Large intestine (tissue), 3 donors: Measurements from ENCODE around the gene SRGAP2C. TPM values are rescaled to one million over a fixed set of nuclear protein-coding genes. Genes with fewer than 3 reads are reported as not detected.
"Not testable (repeated sequence)": the region's sequence is repeated elsewhere in the genome, so short reads cannot be mapped to it uniquely, and the experiment has no call there.

Source experiments
- DNase-seq, 2 donors: peaks; one replicate each; pipeline versions ENCODE4 v3.0.0 to v3.0.0-alpha.2; 2013
- H3K27ac ChIP-seq: one replicate; pipeline ENCODE4 v1.5.1; 2013; ENCODE audit warnings: low read length
- H3K27me3 ChIP-seq: 2 replicates; pipeline ENCODE4 v1.6.1; 2013; ENCODE audit warnings: low read length; ENCODE audit not compliant: control insufficient read depth, insufficient read depth
- H3K36me3 ChIP-seq: 2 replicates; pipeline ENCODE4 v1.6.1; 2013; ENCODE audit warnings: low read length; ENCODE audit not compliant: control insufficient read depth, insufficient read depth
- H3K4me1 ChIP-seq: one replicate; pipeline ENCODE4 v1.6.1; 2013; ENCODE audit warnings: low read length; ENCODE audit not compliant: control insufficient read depth, insufficient read depth
- H3K4me3 ChIP-seq: one replicate; pipeline ENCODE4 v1.5.1; 2013; ENCODE audit warnings: low read length
- H3K9me3 ChIP-seq: one replicate; pipeline ENCODE4 v1.6.1; 2013; ENCODE audit warnings: mild to moderate bottlenecking, low read depth, low read length, moderate library complexity; ENCODE audit not compliant: control insufficient read depth
- WGBS: methylation state at CpG from one replicate; pipeline ENCODE4 v1.1.5; 2013; ENCODE audit warnings: low lambda C conversion rate; ENCODE audit not compliant: insufficient coverage; 5-methylcytosine and 5-hydroxymethylcytosine counted together
- polyA plus RNA-seq: library from polyadenylated mRNA; unstranded; fragments of 120-200 nt; gene quantifications from one replicate; pipeline ENCODE4 v1.2.1, GENCODE V29; 2013

Gene SRGAP2C
- polyA plus RNA-seq, 1 donor, result 6.6 TPM

- not testable (repeated sequence) for H3K9me3 ChIP-seq, H3K4me1 ChIP-seq, DNase-seq, H3K36me3 ChIP-seq, H3K27me3 ChIP-seq, H3K4me3 ChIP-seq, H3K27ac ChIP-seq
- WGBS, result no CpG with 5 or more reads among the region's 2 CpGs
Observed at GRCh38 chr1:121258134-121258533, 73.4 kb downstream of the SRGAP2C start.

DNA sequence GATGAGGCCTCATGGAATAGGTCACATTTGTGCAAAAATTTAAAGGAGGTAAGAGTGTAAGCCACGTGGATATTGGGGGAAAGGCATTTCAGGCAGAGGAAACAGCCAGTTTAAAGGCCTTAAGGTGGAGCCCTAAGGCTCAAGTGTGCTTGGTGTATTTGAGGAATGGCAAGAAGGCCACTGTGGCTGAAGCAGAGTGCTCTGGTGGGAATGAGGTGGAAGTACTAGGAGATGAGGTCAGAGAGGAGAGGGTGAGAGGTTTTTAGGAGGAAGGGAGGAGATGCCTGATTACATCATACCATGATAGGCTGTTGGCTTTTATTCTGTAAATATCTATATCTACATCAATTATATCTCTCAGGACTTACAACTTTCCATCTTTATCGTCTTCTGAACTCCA lies 75.4 kb downstream of the SRGAP2C start:
- H3K27me3 ChIP-seq, H3K4me1 ChIP-seq, H3K27ac ChIP-seq, H3K9me3 ChIP-seq, H3K4me3 ChIP-seq, H3K36me3 ChIP-seq, DNase-seq: not testable (repeated sequence)
- WGBS, result no CpG with 5 or more reads among the region's 2 CpGs

DNA sequence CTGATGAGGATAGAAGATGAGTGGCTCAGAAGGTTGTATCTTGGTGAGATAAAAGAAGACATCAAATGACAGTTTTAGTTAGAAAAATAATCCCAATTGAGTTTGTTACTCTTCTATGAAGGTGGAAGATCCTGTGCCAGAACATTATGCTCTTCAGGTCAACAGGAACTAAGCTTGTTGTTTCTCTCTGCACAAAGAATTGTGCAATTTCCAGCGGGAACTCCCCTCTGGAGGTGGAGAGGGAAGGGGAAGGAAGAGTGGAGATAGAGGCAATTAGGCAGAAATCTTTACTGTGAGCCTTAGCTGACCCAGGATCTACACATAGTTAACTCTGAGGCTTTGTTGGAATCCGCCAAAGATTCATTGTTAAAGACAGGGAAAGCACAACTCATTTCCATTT lies 77.4 kb downstream of the SRGAP2C start:
- no CpG with 5 or more reads among the region's 2 CpGs for WGBS
- H3K36me3 ChIP-seq, H3K9me3 ChIP-seq, H3K4me3 ChIP-seq, H3K27ac ChIP-seq, H3K27me3 ChIP-seq, H3K4me1 ChIP-seq, DNase-seq: not testable (repeated sequence)

GRCh38 chr1:121263789-121264244 lies 79.0 kb downstream of the SRGAP2C start:
- no CpG with 5 or more reads among the region's 1 CpG for WGBS
- not testable (repeated sequence) for H3K27me3 ChIP-seq, H3K4me1 ChIP-seq, H3K4me3 ChIP-seq, H3K27ac ChIP-seq, H3K9me3 ChIP-seq, DNase-seq, H3K36me3 ChIP-seq

DNA sequence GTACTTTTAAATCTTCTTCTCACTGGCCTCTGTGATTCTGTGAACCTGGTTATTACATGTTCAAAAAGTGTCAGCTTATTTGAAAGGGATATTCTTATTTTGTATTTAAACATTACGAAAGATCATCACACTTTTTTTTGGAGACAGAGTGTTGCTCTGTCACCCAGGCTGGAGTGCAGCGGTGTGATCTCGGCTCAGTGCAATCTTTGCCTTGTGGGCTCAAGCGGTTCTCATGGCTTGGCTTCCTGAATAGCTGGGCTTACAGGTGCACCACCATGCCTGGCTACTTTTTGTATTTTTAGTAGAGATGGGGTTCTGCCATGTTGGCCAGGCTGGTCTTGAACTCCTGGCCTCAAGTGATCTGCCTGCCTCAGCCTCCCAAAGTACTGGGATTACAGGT lies 82.3 kb downstream of the SRGAP2C start:
- H3K27ac ChIP-seq, H3K9me3 ChIP-seq, H3K27me3 ChIP-seq, H3K36me3 ChIP-seq, H3K4me3 ChIP-seq, DNase-seq, H3K4me1 ChIP-seq: not testable (repeated sequence)
- no CpG with 5 or more reads among the region's 4 CpGs for WGBS

GRCh38 chr1:121269309-121269708 lies 84.5 kb downstream of the SRGAP2C start:
- H3K36me3 ChIP-seq, H3K9me3 ChIP-seq, DNase-seq, H3K27me3 ChIP-seq, H3K4me3 ChIP-seq, H3K27ac ChIP-seq, H3K4me1 ChIP-seq: not testable (repeated sequence)
- no CpG with 5 or more reads among the region's 1 CpG for WGBS

DNA sequence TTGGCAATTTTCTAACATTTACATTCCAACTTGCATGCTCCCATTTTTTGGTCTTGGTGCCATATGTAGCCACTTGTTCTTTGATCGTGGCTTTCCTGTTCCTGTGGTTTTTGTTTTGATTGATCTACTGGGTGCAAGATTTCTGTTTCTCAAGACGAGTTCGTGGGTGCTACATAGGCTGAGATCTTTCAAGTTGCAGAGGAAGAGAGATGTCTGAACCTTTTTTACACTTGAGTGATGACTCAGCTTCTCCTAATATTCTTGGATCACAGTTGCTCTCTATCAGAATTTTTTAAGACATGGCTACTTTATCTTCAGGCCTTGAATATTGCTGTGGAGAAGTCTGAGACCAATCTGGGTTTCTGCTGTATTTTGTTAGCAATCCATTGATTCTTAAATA lies 85.2 kb downstream of the SRGAP2C start:
- DNase-seq, H3K27ac ChIP-seq, H3K27me3 ChIP-seq, H3K4me1 ChIP-seq, H3K9me3 ChIP-seq, H3K36me3 ChIP-seq, H3K4me3 ChIP-seq: not testable (repeated sequence)
- WGBS, result no CpG with 5 or more reads among the region's 3 CpGs

GRCh38 chr1:121271143-121271715 lies 86.5 kb downstream of the SRGAP2C start:
- no CpG with 5 or more reads among the region's 4 CpGs for WGBS
- not testable (repeated sequence) for H3K27ac ChIP-seq, H3K4me1 ChIP-seq, H3K9me3 ChIP-seq, H3K27me3 ChIP-seq, DNase-seq, H3K36me3 ChIP-seq, H3K4me3 ChIP-seq

GRCh38 chr1:121275435-121275834 lies 90.7 kb downstream of the SRGAP2C start:
- not testable (repeated sequence) for H3K4me1 ChIP-seq, DNase-seq, H3K9me3 ChIP-seq, H3K27ac ChIP-seq, H3K4me3 ChIP-seq, H3K27me3 ChIP-seq, H3K36me3 ChIP-seq
- WGBS, result no CpG with 5 or more reads among the region's 2 CpGs

DNA sequence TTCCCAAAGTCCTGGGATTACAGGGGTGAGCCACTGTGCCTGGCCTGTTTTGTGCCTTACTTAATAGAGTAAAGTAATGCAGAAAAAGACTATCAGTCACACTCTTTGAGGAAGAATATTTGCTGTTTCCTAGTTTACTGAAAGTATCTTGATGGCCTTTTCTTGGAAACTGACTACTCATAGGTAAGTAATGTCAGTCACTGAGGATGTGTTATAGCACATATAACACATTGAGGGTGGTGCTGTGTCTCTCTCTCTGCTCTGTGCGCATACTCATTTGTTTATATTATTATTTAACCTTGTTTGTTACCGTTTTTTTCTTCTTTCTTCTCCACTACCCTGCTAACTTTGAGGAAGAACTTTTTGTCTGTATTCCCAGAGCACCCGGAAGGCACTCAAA lies 93.4 kb downstream of the SRGAP2C start:
- not testable (repeated sequence) for H3K4me1 ChIP-seq, H3K27me3 ChIP-seq, H3K36me3 ChIP-seq, H3K27ac ChIP-seq, DNase-seq, H3K9me3 ChIP-seq, H3K4me3 ChIP-seq
- WGBS, result no CpG with 5 or more reads among the region's 3 CpGs

DNA sequence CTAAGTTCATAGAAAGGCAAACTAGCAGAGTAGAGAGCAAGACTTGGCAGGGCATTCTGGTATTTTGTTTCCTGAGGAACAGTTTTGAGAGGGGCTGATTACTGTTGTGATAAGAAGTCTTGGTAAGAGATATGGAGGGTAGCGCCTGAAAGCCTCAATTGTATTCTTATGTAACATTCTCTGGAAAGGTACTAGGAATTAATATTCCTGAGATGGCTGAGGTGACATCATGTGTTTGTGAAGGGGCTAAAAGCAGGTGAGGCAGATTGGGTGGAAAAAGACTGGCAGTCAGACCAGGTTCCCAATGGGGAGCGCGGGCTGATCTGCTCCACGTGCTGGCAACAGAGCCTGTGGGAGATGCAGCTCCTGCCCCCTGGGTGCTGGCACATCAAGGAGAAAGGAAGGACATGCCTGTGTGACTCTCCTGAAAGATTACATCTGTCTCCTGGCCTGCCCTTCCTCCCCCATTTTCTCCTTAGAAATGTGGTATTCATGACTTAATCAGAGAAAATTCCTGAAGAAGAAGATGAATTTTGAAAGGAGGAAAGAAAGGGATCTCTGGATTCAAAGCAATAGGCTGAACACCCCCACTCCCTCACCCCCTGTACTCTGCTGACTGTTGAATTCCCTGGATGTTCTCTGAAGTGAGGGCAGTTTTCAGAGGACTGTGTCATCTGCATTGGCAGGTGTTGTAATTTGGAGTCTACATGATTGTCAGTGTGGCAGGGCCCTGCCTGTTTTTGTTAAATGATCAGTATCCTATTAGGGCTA lies 94.2 kb downstream of the SRGAP2C start:
- not testable (repeated sequence) for H3K27ac ChIP-seq, H3K27me3 ChIP-seq, H3K4me3 ChIP-seq, DNase-seq, H3K9me3 ChIP-seq, H3K36me3 ChIP-seq, H3K4me1 ChIP-seq
- WGBS, result no CpG with 5 or more reads among the region's 4 CpGs
